ENCODE results near the gene BZW2. TPM values are rescaled to one million over a fixed set of nuclear protein-coding genes. Genes with fewer than 3 reads are reported as not detected.

Gene BZW2
- total and polyA plus RNA-seq, 2 of the 13 experiments (the other 11 are each of a cell fraction or from before 2014, with no cell fraction given), result 21.8 to 95.2 TPM

DNA sequence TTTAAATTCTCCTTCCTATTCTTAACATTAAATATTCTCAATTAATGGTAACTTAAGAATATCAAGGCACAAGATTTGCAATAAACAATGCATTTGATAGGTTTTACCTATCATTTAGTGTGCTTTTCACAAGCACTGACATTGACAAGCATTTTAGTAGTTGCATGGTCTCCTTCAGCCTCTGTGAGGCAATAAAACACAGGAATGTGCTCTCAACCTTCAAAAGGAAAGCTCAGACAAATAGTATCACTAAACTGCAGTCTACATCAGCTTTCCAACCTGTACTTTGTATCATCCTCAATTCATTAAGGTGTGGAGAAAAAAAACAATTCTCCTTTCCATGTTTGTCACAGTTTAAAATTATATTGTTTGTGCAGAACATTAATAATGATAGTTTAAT, 56.5 kb downstream of the BZW2 start:
- BruUV-seq (replicated peaks), result no TSS peak
- peak; percentile 5 for DNase-seq (ENCODE audit: low spot score)
- no peaks in the 10 kb centered on the region for H3K9me3 ChIP-seq (ENCODE audit: low read length)
- in situ Hi-C loops (cut with HindIII; ENCODE audit: extremely low pct_ligation_motif_present, low pct_unique_long_range_greater_than_20kb), result no loop called here
- H3K36me3 ChIP-seq (replicated peaks in 1 of 2; ENCODE audit: control insufficient read depth in 1 of 2, insufficient read depth in 2 of 2, low read length in 2 of 2), result peaks cover 10 to 57% of the 10 kb centered on the region in 2 experiments
- TF ChIP-seq STAG1 (CRISPR knock-in tag; IDR thresholded peaks at IDR 0.05) (0 out of 2 replicates have a peak, but pooled peaks have one; percentile 12), POGZ (CRISPR knock-in tag; IDR thresholded peaks at IDR 0.05) (no peak)
- H3K4me2 ChIP-seq (ENCODE audit: low read depth, low read length), result no peak overlapping the region
- H4K20me1 ChIP-seq (ENCODE audit: insufficient read depth, low read length), result no peaks in the 10 kb centered on the region
- POLR2A ChIA-PET, result no interaction called here
- no peak for FAIRE-seq
- no peak overlapping the region for H2AFZ ChIP-seq (ENCODE audit: low read length)
- H3K27ac ChIP-seq (ENCODE audit: extremely low read length, insufficient read depth, low read length), result no peak overlapping the region
- no peaks in the 10 kb centered on the region for H3K27me3 ChIP-seq (ENCODE audit: control insufficient read depth in 1 of 2, insufficient read depth in 2 of 2, low read length in 2 of 2)
- intact Hi-C loops (cut with micrococcal nuclease; ENCODE audit: unreplicated experiment), result no loop called here
- H3K79me2 ChIP-seq (ENCODE audit: insufficient read depth, low read length), result no peaks in the 10 kb centered on the region
- H3K4me3 ChIP-seq (replicated peaks in 1 of 3; ENCODE audit: insufficient read depth in 1 of 3, low read depth in 2 of 3, low read length in 3 of 3), result no peak overlapping the region
- H3K9ac ChIP-seq (ENCODE audit: insufficient read depth, low read depth, low read length), result no peak overlapping the region
- CTCF ChIA-PET (ENCODE audit: low intra/inter-chr PET ratio, low total read pairs), result no interaction called here
- no peak for ATAC-seq
- no peaks in the 10 kb centered on the region for H3K4me1 ChIP-seq (ENCODE audit: insufficient read depth, low read length)

DNA sequence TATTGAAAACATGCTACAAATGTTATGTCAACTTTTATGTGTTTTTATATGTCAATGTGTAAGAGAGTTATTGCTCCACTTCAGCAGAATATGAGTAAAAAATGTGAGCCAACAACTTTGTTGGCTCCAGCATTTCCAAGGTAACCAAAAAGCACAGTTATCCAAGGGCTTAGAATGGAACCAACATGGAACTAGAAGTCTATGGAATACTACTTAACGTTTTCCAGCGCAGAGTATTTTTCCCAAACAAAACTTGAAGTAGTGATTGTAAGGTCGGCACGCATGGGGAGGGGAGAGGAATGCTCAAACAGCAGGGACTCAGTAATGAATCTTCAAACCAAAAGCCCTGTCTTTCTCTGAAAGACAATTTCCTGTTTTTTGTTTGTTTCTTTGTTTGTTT, 62.5 kb downstream of the BZW2 start:
- Histone ChIP-seq H2AFZ (ENCODE audit: low read length) (no peak overlapping the region), H3K27ac (ENCODE audit: extremely low read length, insufficient read depth, low read length) (no peak overlapping the region), H3K4me1 (ENCODE audit: insufficient read depth, low read length) (no peaks in the 10 kb centered on the region), H3K9me3 (ENCODE audit: low read length) (no peaks in the 10 kb centered on the region), H3K9ac (ENCODE audit: insufficient read depth, low read depth, low read length) (no peak overlapping the region), H3K27me3 (ENCODE audit: control insufficient read depth in 1 of 2, insufficient read depth in 2 of 2, low read length in 2 of 2) (no peaks in the 10 kb centered on the region), H3K4me2 (ENCODE audit: low read depth, low read length) (no peak overlapping the region), H3K79me2 (ENCODE audit: insufficient read depth, low read length) (no peaks in the 10 kb centered on the region), H3K4me3 (replicated peaks in 1 of 3; ENCODE audit: insufficient read depth in 1 of 3, low read depth in 2 of 3, low read length in 3 of 3) (no peak overlapping the region), H3K36me3 (replicated peaks in 1 of 2; ENCODE audit: control insufficient read depth in 1 of 2, insufficient read depth in 2 of 2, low read length in 2 of 2) (peaks cover 1 to 21% of the 10 kb centered on the region in 2 experiments; a peak in 3 of 5 replicates), H4K20me1 (ENCODE audit: insufficient read depth, low read length) (no peaks in the 10 kb centered on the region)
- CTCF ChIA-PET (ENCODE audit: low intra/inter-chr PET ratio, low total read pairs), result no interaction called here
- DNase-seq (ENCODE audit: low spot score) (no peak), FAIRE-seq (no peak), ATAC-seq (no peak)
- in situ Hi-C loops (cut with HindIII; ENCODE audit: extremely low pct_ligation_motif_present, low pct_unique_long_range_greater_than_20kb) (no loop called here), intact Hi-C loops (cut with micrococcal nuclease; ENCODE audit: unreplicated experiment) (no loop called here)
- no TSS peak for BruUV-seq (replicated peaks)
- 95% methylated on average over 4 of the region's 4 CpGs for WGBS (ENCODE audit: low lambda C conversion rate)
- POLR2A ChIA-PET, result no interaction called here
- TF ChIP-seq U2AF1 (optimal IDR thresholded peaks at IDR 0.05; ENCODE audit: low read depth, low read length) (no peak), TCF7 (IDR thresholded peaks at IDR 0.05; ENCODE audit: low read depth) (no peak), ZNF879 (CRISPR knock-in tag; IDR thresholded peaks at IDR 0.05) (no peak), ZNF678 (CRISPR knock-in tag; IDR thresholded peaks at IDR 0.05) (no peak), ZNF777 (CRISPR knock-in tag; IDR thresholded peaks at IDR 0.05) (no peak), ZNF337 (CRISPR knock-in tag; IDR thresholded peaks at IDR 0.05; ENCODE audit: borderline replicate concordance, low read depth) (no peak), FOXA3 (CRISPR knock-in tag; IDR thresholded peaks at IDR 0.05) (no peak)
- TF ChIP-seq, protein P1, sequence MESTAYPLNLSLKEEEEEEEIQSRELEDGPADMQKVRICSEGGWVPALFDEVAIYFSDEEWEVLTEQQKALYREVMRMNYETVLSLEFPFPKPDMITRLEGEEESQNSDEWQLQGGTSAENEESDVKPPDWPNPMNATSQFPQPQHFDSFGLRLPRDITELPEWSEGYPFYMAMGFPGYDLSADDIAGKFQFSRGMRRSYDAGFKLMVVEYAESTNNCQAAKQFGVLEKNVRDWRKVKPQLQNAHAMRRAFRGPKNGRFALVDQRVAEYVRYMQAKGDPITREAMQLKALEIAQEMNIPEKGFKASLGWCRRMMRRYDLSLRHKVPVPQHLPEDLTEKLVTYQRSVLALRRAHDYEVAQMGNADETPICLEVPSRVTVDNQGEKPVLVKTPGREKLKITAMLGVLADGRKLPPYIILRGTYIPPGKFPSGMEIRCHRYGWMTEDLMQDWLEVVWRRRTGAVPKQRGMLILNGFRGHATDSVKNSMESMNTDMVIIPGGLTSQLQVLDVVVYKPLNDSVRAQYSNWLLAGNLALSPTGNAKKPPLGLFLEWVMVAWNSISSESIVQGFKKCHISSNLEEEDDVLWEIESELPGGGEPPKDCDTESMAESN (CRISPR knock-in tag; conservative IDR thresholded peaks at IDR 0.05), result no peak
- TF ChIP-seq, protein P2, sequence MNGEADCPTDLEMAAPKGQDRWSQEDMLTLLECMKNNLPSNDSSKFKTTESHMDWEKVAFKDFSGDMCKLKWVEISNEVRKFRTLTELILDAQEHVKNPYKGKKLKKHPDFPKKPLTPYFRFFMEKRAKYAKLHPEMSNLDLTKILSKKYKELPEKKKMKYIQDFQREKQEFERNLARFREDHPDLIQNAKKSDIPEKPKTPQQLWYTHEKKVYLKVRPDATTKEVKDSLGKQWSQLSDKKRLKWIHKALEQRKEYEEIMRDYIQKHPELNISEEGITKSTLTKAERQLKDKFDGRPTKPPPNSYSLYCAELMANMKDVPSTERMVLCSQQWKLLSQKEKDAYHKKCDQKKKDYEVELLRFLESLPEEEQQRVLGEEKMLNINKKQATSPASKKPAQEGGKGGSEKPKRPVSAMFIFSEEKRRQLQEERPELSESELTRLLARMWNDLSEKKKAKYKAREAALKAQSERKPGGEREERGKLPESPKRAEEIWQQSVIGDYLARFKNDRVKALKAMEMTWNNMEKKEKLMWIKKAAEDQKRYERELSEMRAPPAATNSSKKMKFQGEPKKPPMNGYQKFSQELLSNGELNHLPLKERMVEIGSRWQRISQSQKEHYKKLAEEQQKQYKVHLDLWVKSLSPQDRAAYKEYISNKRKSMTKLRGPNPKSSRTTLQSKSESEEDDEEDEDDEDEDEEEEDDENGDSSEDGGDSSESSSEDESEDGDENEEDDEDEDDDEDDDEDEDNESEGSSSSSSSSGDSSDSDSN (CRISPR knock-in tag; IDR thresholded peaks at IDR 0.05), result no peak
- TF ChIP-seq, protein P3, sequence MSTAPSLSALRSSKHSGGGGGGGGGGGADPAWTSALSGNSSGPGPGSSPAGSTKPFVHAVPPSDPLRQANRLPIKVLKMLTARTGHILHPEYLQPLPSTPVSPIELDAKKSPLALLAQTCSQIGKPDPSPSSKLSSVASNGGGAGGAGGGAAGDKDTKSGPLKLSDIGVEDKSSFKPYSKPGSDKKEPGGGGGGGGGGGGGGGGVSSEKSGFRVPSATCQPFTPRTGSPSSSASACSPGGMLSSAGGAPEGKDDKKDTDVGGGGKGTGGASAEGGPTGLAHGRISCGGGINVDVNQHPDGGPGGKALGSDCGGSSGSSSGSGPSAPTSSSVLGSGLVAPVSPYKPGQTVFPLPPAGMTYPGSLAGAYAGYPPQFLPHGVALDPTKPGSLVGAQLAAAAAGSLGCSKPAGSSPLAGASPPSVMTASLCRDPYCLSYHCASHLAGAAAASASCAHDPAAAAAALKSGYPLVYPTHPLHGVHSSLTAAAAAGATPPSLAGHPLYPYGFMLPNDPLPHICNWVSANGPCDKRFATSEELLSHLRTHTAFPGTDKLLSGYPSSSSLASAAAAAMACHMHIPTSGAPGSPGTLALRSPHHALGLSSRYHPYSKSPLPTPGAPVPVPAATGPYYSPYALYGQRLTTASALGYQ (CRISPR knock-in tag; IDR thresholded peaks at IDR 0.05), result no peak
